IMR-90 (cell line): ENCODE measurements around the gene NOTCH3. TPM values are rescaled to one million over a fixed set of nuclear protein-coding genes. Genes with fewer than 3 reads are reported as not detected.

Experiments
- ATAC-seq: fragments of 200-7000 bp; cut with Tn5 transposase; 2 replicates; pipeline ENCODE4 v1.9.1; 2020; ENCODE audit warnings: low read depth, mild to moderate bottlenecking, moderate library complexity
- BruUV-seq: library from RNA; stranded (reverse); fragments of 400-500 nt; replicated peaks from 2 replicates; lab custom pipeline; 2021; lab: Mats Ljungman, UMichigan
- CTCF ChIA-PET: fragments of 300-600 bp; formaldehyde crosslinking; extraction: SDS; loops from one replicate; lab custom pipeline; 2021; ENCODE audit warnings: antibody characterized with exemption; lab: Yijun Ruan, JAX
- POLR2A ChIA-PET: fragments of 300-600 bp; sonication (Branson Sonifier 250); formaldehyde crosslinking; loops from one replicate; lab custom pipeline; 2022; ENCODE audit warnings: antibody characterized with exemption; ENCODE audit not compliant: unreplicated experiment; lab: Charles Lee
- DNase-seq: peaks from one replicate; pipeline ENCODE4 v3.0.0; 2013
- H2AFZ ChIP-seq: replicated peaks from 2 replicates; pipeline ENCODE3; 2013; ENCODE audit warnings: low read length, mild to moderate bottlenecking; ENCODE audit not compliant: poor library complexity
- H2AK5ac ChIP-seq: 2 replicates; pipeline ENCODE4 v1.6.1; 2013; ENCODE audit warnings: low read depth, low read length, inconsistent platforms
- H2AK9ac ChIP-seq: replicated peaks from 2 replicates; pipeline ENCODE3; 2013; ENCODE audit warnings: mild to moderate bottlenecking, low read depth, low read length, moderate library complexity; ENCODE audit not compliant: poor library complexity
- H2BK120ac ChIP-seq: 2 replicates; pipeline ENCODE4 v1.6.1; 2013; ENCODE audit warnings: low read depth, low read length, inconsistent platforms
- H2BK15ac ChIP-seq: 3 replicates; pipeline ENCODE4 v1.6.1; 2013; ENCODE audit warnings: low read depth, low read length, inconsistent platforms
- H2BK20ac ChIP-seq: 2 replicates; pipeline ENCODE4 v1.6.1; 2013; ENCODE audit warnings: low read depth, mild to moderate bottlenecking, inconsistent platforms, low read length, moderate library complexity
- H2BK5ac ChIP-seq: 2 replicates; pipeline ENCODE4 v1.6.1; 2013; ENCODE audit warnings: mild to moderate bottlenecking, low read depth, low read length, inconsistent platforms; ENCODE audit not compliant: poor library complexity, severe bottlenecking
- H3K14ac ChIP-seq: replicated peaks from 2 replicates; pipeline ENCODE4 v1.6.1; 2013; ENCODE audit warnings: low read depth, low read length, inconsistent platforms
- H3K18ac ChIP-seq: 2 replicates; pipeline ENCODE4 v1.6.1; 2013; ENCODE audit warnings: low read depth, low read length, control low read depth
- H3K23ac ChIP-seq: 2 replicates; pipeline ENCODE4 v1.6.1; 2013; ENCODE audit warnings: low read depth, low read length, inconsistent platforms
- H3K27ac ChIP-seq: 2 replicates; pipeline ENCODE4 v1.5.1; 2013; ENCODE audit warnings: mild to moderate bottlenecking, control low read depth, low read length; ENCODE audit not compliant: insufficient read depth
- H3K27me3 ChIP-seq: 2 replicates; pipeline ENCODE4 v1.6.1; 2013; ENCODE audit warnings: low read length; ENCODE audit not compliant: control insufficient read depth, insufficient read depth
- H3K36me3 ChIP-seq: 2 replicates; pipeline ENCODE4 v1.6.1; 2013; ENCODE audit warnings: low read length, mixed read lengths; ENCODE audit not compliant: control insufficient read depth, insufficient read depth
- H3K4ac ChIP-seq: 2 replicates; pipeline ENCODE4 v1.6.1; 2013; ENCODE audit warnings: low read depth, low read length, inconsistent platforms
- H3K4me1 ChIP-seq: 2 replicates; pipeline ENCODE4 v1.6.1; 2013; ENCODE audit warnings: low read length, mixed read lengths; ENCODE audit not compliant: control insufficient read depth, insufficient read depth
- H3K4me2 ChIP-seq: 2 replicates; pipeline ENCODE4 v1.6.1; 2013; ENCODE audit warnings: low read depth, mild to moderate bottlenecking, control low read depth, low read length, moderate library complexity
- H3K4me3 ChIP-seq: 2 replicates; pipeline ENCODE4 v1.5.1; 2013; ENCODE audit warnings: low read depth, mild to moderate bottlenecking, control low read depth, low read length, moderate library complexity; ENCODE audit not compliant: insufficient read depth
- H3K56ac ChIP-seq: 2 replicates; pipeline ENCODE4 v1.6.1; 2013; ENCODE audit warnings: low read length, inconsistent platforms; ENCODE audit not compliant: insufficient read depth; ENCODE audit errors: extremely low read depth
- H3K79me1 ChIP-seq, 2 experiments: 2 replicates each; pipeline ENCODE4 v1.6.1; 2013; ENCODE audit warnings: low read length in 2 of 2, inconsistent platforms in 1 of 2, low read depth in 1 of 2
- H3K9ac ChIP-seq: 2 replicates; pipeline ENCODE4 v1.6.1; 2013; ENCODE audit warnings: low read depth, low read length, control low read depth
- H3K9me1 ChIP-seq: 2 replicates; pipeline ENCODE4 v1.6.1; 2013; ENCODE audit warnings: low read length, inconsistent platforms; ENCODE audit not compliant: insufficient read depth
- H3K9me3 ChIP-seq: 2 replicates; pipeline ENCODE4 v1.6.1; 2013; ENCODE audit warnings: low read length; ENCODE audit not compliant: control insufficient read depth, insufficient read depth
- H4K20me1 ChIP-seq: 2 replicates; pipeline ENCODE4 v1.6.1; 2013; ENCODE audit warnings: low read length, inconsistent platforms; ENCODE audit not compliant: insufficient read depth
- H4K5ac ChIP-seq: 2 replicates; pipeline ENCODE4 v1.6.1; 2013; ENCODE audit warnings: mild to moderate bottlenecking, low read depth, low read length, control low read depth
- H4K8ac ChIP-seq, 2 experiments: 2 replicates each; pipeline ENCODE4 v1.6.1; 2013; ENCODE audit warnings: low read depth in 2 of 2, low read length in 2 of 2, control low read depth in 1 of 2, inconsistent platforms in 1 of 2
- H4K91ac ChIP-seq: 2 replicates; pipeline ENCODE4 v1.6.1; 2013; ENCODE audit warnings: low read depth, low read length, inconsistent platforms; ENCODE audit not compliant: insufficient read depth
- BHLHE40 ChIP-seq: fragments of 150-350 bp; IDR thresholded peaks from 2 replicates; pipeline ENCODE4 v1.6.1; 2016; ENCODE audit warnings: mild to moderate bottlenecking, low read depth, low read length
- CEBPB ChIP-seq: IDR thresholded peaks from 2 replicates; pipeline ENCODE4 v1.6.1; 2012; ENCODE audit warnings: low read depth, low read length, improper control_type of control experiment
- CHD1 ChIP-seq: IDR thresholded peaks from 2 replicates; pipeline ENCODE4 v1.6.1; 2012; ENCODE audit warnings: low read depth, low read length, improper control_type of control experiment
- FOS ChIP-seq: fragments of 150-350 bp; IDR thresholded peaks from 2 replicates; pipeline ENCODE4 v1.6.1; 2016; ENCODE audit warnings: low read depth, low read length
- MAFK ChIP-seq: IDR thresholded peaks from 2 replicates; pipeline ENCODE4 v1.6.1; 2012; ENCODE audit warnings: low read depth, low read length, improper control_type of control experiment
- MAZ ChIP-seq: IDR thresholded peaks from 2 replicates; pipeline ENCODE4 v1.6.1; 2012; ENCODE audit warnings: low read depth, mild to moderate bottlenecking, low read length, improper control_type of control experiment, moderate library complexity, borderline replicate concordance
- MXI1 ChIP-seq: IDR thresholded peaks from 2 replicates; pipeline ENCODE4 v1.6.1; 2012; ENCODE audit warnings: low read depth, mild to moderate bottlenecking, low read length, moderate library complexity, borderline replicate concordance
- NFE2L2 ChIP-seq: fragments of 150-350 bp; IDR thresholded peaks from 2 replicates; pipeline ENCODE4 v1.6.1; 2016; ENCODE audit warnings: low read depth, mild to moderate bottlenecking, low read length
- RAD21 ChIP-seq: IDR thresholded peaks from 2 replicates; pipeline ENCODE4 v1.6.1; 2012; ENCODE audit warnings: low read length, improper control_type of control experiment
- RCOR1 ChIP-seq: IDR thresholded peaks from 2 replicates; pipeline ENCODE4 v1.6.1; 2012; ENCODE audit warnings: mild to moderate bottlenecking, low read length, improper control_type of control experiment; ENCODE audit not compliant: insufficient replicate concordance
- RFX5 ChIP-seq: IDR thresholded peaks from 2 replicates; pipeline ENCODE4 v1.8.0; 2012; ENCODE audit warnings: low read depth, mild to moderate bottlenecking, low read length, moderate library complexity
- SMC3 ChIP-seq: fragments of 150-350 bp; IDR thresholded peaks from 2 replicates; pipeline ENCODE4 v1.6.1; 2016; ENCODE audit warnings: low read depth, mild to moderate bottlenecking, antibody characterized with exemption, low read length, moderate library complexity
- WGBS, 2 experiments: methylation state at CpG; one replicate each; pipeline versions ENCODE4 v1.1.5 to v1.1.7; 2013; ENCODE audit warnings: missing lambda C conversion rate in 2 of 2; ENCODE audit not compliant: insufficient read length in 1 of 2; ENCODE audit errors: extremely low coverage in 2 of 2; 5-methylcytosine and 5-hydroxymethylcytosine counted together
- dilution Hi-C: fragments of 300-500 bp; cut with HindIII; formaldehyde crosslinking; loops from one replicate; pipeline ENCODE4 v1.14.3; 2018; ENCODE audit warnings: low sequenced_read_pairs; ENCODE audit not compliant: unreplicated experiment
- in situ Hi-C: fragments of 300-500 bp; cut with MboI; formaldehyde crosslinking; loops from 3 replicates; pipeline ENCODE4 v1.14.3; 2019; ENCODE audit warnings: low sequenced_read_pairs, inconsistent platforms, mixed read lengths
- intact Hi-C: fragments of 100-400 bp; cut with micrococcal nuclease; formaldehyde crosslinking; loops from 2 replicates; pipeline ENCODE4 v1.10.0; 2022
- polyA plus RNA-seq, 3 experiments: library from polyadenylated mRNA; depleted of rRNA; stranded (reverse); fragments of >200 nt; gene quantifications; 2 replicates each; pipeline ENCODE4 v1.2.3, GENCODE V29; 2012; ENCODE audit warnings: low replicate concordance in 1 of 3
- total RNA-seq: library from RNA; depleted of rRNA; stranded (reverse); fragments of >200 nt; gene quantifications from 2 replicates; pipeline ENCODE4 v1.2.3, GENCODE V29; 2012
- TF ChIP-seq, protein P1 (sequence below): fragments of 150-350 bp; IDR thresholded peaks from 2 replicates; pipeline ENCODE4 v1.6.1; 2016; ENCODE audit warnings: low read depth, mild to moderate bottlenecking, low read length, moderate library complexity, borderline replicate concordance
- TF ChIP-seq, protein P2 (sequence below): conservative IDR thresholded peaks from 2 replicates; pipeline ENCODE4 v1.5.1; 2012; ENCODE audit warnings: mild to moderate bottlenecking, low read depth, low read length, improper control_type of control experiment

NOTCH3 gene
- total and polyA plus RNA-seq, 2 of the 4 experiments (the other 2 are of a cell fraction), result 5.9 to 25.1 TPM

GRCh38 chr19:15231271-15231670 is 30.5 kb upstream of the NOTCH3 start:
- no peak overlapping the region for H2BK15ac ChIP-seq
- peaks cover 5 to 7% of the 10 kb centered on the region in 2 experiments; a peak in 1 of 4 replicates for H3K79me1 ChIP-seq
- TF ChIP-seq, protein P1, sequence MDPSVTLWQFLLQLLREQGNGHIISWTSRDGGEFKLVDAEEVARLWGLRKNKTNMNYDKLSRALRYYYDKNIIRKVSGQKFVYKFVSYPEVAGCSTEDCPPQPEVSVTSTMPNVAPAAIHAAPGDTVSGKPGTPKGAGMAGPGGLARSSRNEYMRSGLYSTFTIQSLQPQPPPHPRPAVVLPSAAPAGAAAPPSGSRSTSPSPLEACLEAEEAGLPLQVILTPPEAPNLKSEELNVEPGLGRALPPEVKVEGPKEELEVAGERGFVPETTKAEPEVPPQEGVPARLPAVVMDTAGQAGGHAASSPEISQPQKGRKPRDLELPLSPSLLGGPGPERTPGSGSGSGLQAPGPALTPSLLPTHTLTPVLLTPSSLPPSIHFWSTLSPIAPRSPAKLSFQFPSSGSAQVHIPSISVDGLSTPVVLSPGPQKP, result no peak
- TF ChIP-seq SMC3 (no peak), NFE2L2 (no peak), CEBPB (no peak), BHLHE40 (no peak), MAFK (no peak), MXI1 (no peak), CHD1 (no peak), MAZ (no peak), RAD21 (no peak), RFX5 (no peak), RCOR1 (no peak), FOS (no peak)
- TF ChIP-seq, protein P2, sequence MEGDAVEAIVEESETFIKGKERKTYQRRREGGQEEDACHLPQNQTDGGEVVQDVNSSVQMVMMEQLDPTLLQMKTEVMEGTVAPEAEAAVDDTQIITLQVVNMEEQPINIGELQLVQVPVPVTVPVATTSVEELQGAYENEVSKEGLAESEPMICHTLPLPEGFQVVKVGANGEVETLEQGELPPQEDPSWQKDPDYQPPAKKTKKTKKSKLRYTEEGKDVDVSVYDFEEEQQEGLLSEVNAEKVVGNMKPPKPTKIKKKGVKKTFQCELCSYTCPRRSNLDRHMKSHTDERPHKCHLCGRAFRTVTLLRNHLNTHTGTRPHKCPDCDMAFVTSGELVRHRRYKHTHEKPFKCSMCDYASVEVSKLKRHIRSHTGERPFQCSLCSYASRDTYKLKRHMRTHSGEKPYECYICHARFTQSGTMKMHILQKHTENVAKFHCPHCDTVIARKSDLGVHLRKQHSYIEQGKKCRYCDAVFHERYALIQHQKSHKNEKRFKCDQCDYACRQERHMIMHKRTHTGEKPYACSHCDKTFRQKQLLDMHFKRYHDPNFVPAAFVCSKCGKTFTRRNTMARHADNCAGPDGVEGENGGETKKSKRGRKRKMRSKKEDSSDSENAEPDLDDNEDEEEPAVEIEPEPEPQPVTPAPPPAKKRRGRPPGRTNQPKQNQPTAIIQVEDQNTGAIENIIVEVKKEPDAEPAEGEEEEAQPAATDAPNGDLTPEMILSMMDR, result no peak
- H3K18ac ChIP-seq, result no peak overlapping the region
- WGBS, 2 experiments, result 94% methylated on average over 4 of the region's 10 CpGs; no CpG with 5 or more reads in 1 of the 2 experiments
- ATAC-seq (no peak), DNase-seq (no peak)
- no TSS peak for BruUV-seq
- no peak overlapping the region for H3K14ac ChIP-seq
- no peaks in the 10 kb centered on the region for H3K9me3 ChIP-seq
- intact Hi-C loops, result no loop called here
- H2BK5ac ChIP-seq, result no peak overlapping the region
- no peak overlapping the region for H2BK20ac ChIP-seq
- no peaks in the 10 kb centered on the region for H3K27me3 ChIP-seq
- POLR2A ChIA-PET, result no interaction called here
- peaks cover 7% of the 10 kb centered on the region for H3K36me3 ChIP-seq
- peaks cover 2% of the 10 kb centered on the region; the same call in 1 of the 2 replicates for H3K4me1 ChIP-seq
- H3K4me2 ChIP-seq, result no peak overlapping the region
- H3K9me1 ChIP-seq, result 0 out of 2 replicates have a peak, but pooled peaks cover 9% of the 10 kb centered on the region
- CTCF ChIA-PET, result no interaction called here
- no peak overlapping the region for H2BK120ac ChIP-seq
- no peak overlapping the region for H2AK5ac ChIP-seq
- H4K5ac ChIP-seq, result no peak overlapping the region
- H2AFZ ChIP-seq, result peak overlapping the region; percentile 21
- H4K8ac ChIP-seq, result no peak overlapping the region
- no peak overlapping the region for H3K56ac ChIP-seq
- in situ Hi-C loops, result no loop called here
- no peak overlapping the region for H3K9ac ChIP-seq
- H3K23ac ChIP-seq, result no peak overlapping the region; the same call in 1 of the 2 replicates
- H3K4me3 ChIP-seq, result no peak overlapping the region
- dilution Hi-C loops, result no loop called here
- no peak overlapping the region for H3K27ac ChIP-seq
- H4K20me1 ChIP-seq, result no peaks in the 10 kb centered on the region; the same call in none of the 2 replicates
- no peak overlapping the region for H2AK9ac ChIP-seq
- no peak overlapping the region for H3K4ac ChIP-seq
- no peak overlapping the region for H4K91ac ChIP-seq
